ENCODE data around the gene CNPPD1.

Gene CNPPD1

GRCh38 chr2:219176818-219177551, at the start of gene CNPPD1:
TSS of gene CNPPD1 (minus strand) at chr2:219176925. CDS start at chr2:219176828, 97 bp downstream.
- peak; percentile 88 for DNase-seq (ENCODE audit: low read depth)

GRCh38 chr2:219225350-219225749, 48.6 kb upstream of the CNPPD1 start:
- no peak for DNase-seq (ENCODE audit: low read depth)

GRCh38 chr2:219223831-219224610, 47.3 kb upstream of the CNPPD1 start:
- no peak for DNase-seq (ENCODE audit: low read depth)

GRCh38 chr2:219221957-219222518, 45.3 kb upstream of the CNPPD1 start:
- no peak for DNase-seq (ENCODE audit: low read depth)

- no peak for DNase-seq (ENCODE audit: low read depth)
These were observed 44.1 kb upstream of the CNPPD1 start for GRCh38 chr2:219220652-219221402.

- DNase-seq (ENCODE audit: low read depth): no peak
These were observed 43.2 kb upstream of the CNPPD1 start for GRCh38 chr2:219219784-219220532.

- DNase-seq (ENCODE audit: low read depth): peak; percentile 89
These were observed 42.3 kb upstream of the CNPPD1 start, which contains the start of gene ABCB6 for GRCh38 chr2:219218732-219219701. TSS of gene ABCB6 (minus strand) at chr2:219218958. CDS start at chr2:219218673, 285 bp downstream.

GRCh38 chr2:219218217-219218731, 41.5 kb upstream of the CNPPD1 start:
- no peak for DNase-seq (ENCODE audit: low read depth)

GRCh38 chr2:219216535-219216915, 39.8 kb upstream of the CNPPD1 start:
- DNase-seq (ENCODE audit: low read depth): no peak

GRCh38 chr2:219215871-219216534, 39.3 kb upstream of the CNPPD1 start:
- DNase-seq (ENCODE audit: low read depth): no peak

GRCh38 chr2:219214786-219215185, 38.1 kb upstream of the CNPPD1 start:
- DNase-seq (ENCODE audit: low read depth): no peak

GRCh38 chr2:219214141-219214540, 37.4 kb upstream of the CNPPD1 start:
- DNase-seq (ENCODE audit: low read depth): no peak

- no peak for DNase-seq (ENCODE audit: low read depth)
These were observed 36.9 kb upstream of the CNPPD1 start for GRCh38 chr2:219213486-219214071.

GRCh38 chr2:219213026-219213415, 36.3 kb upstream of the CNPPD1 start:
- DNase-seq (ENCODE audit: low read depth): no peak

GRCh38 chr2:219210886-219211362, 34.2 kb upstream of the CNPPD1 start:
- no peak for DNase-seq (ENCODE audit: low read depth)

- no peak for DNase-seq (ENCODE audit: low read depth)
These were observed 33.6 kb upstream of the CNPPD1 start for GRCh38 chr2:219210196-219210885.

- DNase-seq (ENCODE audit: low read depth): no peak
These were observed 32.8 kb upstream of the CNPPD1 start for GRCh38 chr2:219209236-219210195.

Data from activated T-cell treated with anti-CD3 and anti-CD28 coated beads for 48 hours (primary cell).